ENCODE data around the gene HOXD8. TPM values are rescaled to one million over a fixed set of nuclear protein-coding genes. Genes with fewer than 3 reads are reported as not detected.
A peak's percentile ranks its signal among the peaks of the same experiment; 100 is the strongest.

HOXD8 gene
- total and polyA plus RNA-seq, 9 of the 15 experiments (the other 6 are each of a cell fraction or from before 2014, with no cell fraction given): 0.04 to 0.15 TPM; not detected in 7

DNA sequence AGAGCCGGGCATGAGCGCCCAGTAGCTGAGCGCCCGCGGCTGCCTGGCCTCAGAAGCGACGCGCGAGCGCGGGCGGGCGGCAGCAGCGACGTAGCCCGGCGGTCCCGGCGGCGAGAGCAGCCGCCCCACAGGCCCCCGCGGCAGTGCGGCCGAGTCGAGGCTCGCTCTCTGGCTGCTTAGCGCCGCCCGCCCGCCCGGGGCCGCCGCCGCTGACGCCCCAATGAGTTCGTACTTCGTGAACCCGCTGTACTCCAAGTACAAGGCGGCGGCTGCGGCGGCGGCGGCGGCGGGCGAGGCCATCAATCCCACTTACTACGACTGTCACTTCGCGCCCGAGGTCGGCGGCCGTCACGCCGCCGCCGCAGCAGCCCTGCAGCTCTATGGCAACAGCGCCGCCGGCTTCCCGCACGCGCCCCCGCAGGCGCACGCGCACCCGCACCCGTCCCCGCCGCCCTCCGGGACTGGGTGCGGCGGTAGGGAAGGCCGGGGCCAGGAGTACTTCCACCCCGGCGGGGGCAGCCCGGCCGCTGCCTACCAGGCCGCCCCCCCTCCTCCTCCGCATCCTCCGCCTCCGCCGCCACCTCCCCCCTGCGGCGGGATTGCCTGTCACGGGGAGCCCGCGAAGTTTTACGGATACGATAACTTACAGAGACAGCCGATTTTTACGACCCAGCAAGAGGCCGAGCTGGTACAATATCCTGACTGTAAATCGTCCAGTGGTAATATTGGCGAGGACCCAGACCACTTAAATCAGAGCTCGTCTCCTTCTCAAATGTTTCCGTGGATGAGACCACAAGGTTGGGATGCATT lies 847 bp downstream of the HOXD8 start:
- in situ Hi-C loops (cut with MboI): loop anchor here (25.0 kb wide), 2 partner anchors 682 to 1632 kb away; no protein-coding TSS in a partner anchor
- peaks cover 46 to 63% of the 10 kb centered on the region in 2 experiments for H3K27me3 ChIP-seq (ENCODE audit: control insufficient read depth in 2 of 2, insufficient read depth in 2 of 2, low read length in 2 of 2)
- peak; percentile 60 for TF ChIP-seq MEIS2 (IDR thresholded peaks at IDR 0.05; ENCODE audit: partially characterized antibody)
- TF ChIP-seq CXXC5 (CRISPR knock-in tag; IDR thresholded peaks at IDR 0.05): peak; percentile 80
- TF ChIP-seq ZNF263 (CRISPR knock-in tag; IDR thresholded peaks at IDR 0.05; ENCODE audit: borderline replicate concordance): no peak
- no peak for TF ChIP-seq JUN (IDR thresholded peaks at IDR 0.05; ENCODE audit: borderline replicate concordance, low read depth, low read length)
- no peak for TF ChIP-seq JUN (CRISPR knock-in tag; IDR thresholded peaks at IDR 0.05; ENCODE audit: borderline replicate concordance)
- TF ChIP-seq ATF7 (IDR thresholded peaks at IDR 0.05): 0 out of 2 replicates have a peak, but pooled peaks have one; percentile 14
- TF ChIP-seq MAZ (CRISPR knock-in tag; conservative IDR thresholded peaks at IDR 0.05 in 1 of 2, IDR thresholded peaks at IDR 0.05 in 1 of 2): peak in 1 of 2 experiments; percentile 60; a peak in 2 of 4 replicates
- TF ChIP-seq L3MBTL2 (IDR thresholded peaks at IDR 0.05): peak; percentile 91
- 0 out of 2 replicates have a peak, but pooled peaks have one; percentile 23 for TF ChIP-seq RB1 (IDR thresholded peaks at IDR 0.05; ENCODE audit: low read depth)
- TF ChIP-seq, protein P1, sequence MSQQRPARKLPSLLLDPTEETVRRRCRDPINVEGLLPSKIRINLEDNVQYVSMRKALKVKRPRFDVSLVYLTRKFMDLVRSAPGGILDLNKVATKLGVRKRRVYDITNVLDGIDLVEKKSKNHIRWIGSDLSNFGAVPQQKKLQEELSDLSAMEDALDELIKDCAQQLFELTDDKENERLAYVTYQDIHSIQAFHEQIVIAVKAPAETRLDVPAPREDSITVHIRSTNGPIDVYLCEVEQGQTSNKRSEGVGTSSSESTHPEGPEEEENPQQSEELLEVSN (IDR thresholded peaks at IDR 0.05; ENCODE audit: borderline replicate concordance in 1 of 2, extremely low read depth in 1 of 2, insufficient read depth in 1 of 2, insufficient read length in 1 of 2, low read depth in 1 of 2, low read length in 1 of 2, poor library complexity in 1 of 2, severe bottlenecking in 1 of 2): peak in 1 of 2 experiments; percentile 80
- no peak for TF ChIP-seq ZNF41 (CRISPR knock-in tag; conservative IDR thresholded peaks at IDR 0.05)
- peak; percentile 97 for TF ChIP-seq HNRNPLL (IDR thresholded peaks at IDR 0.05; ENCODE audit: low read depth, low read length, poor library complexity, severe bottlenecking)
- 0 out of 2 replicates have a peak, but pooled peaks have one; percentile 26 for TF ChIP-seq MTA3 (IDR thresholded peaks at IDR 0.05; ENCODE audit: borderline replicate concordance)
- TF ChIP-seq, protein P2, sequence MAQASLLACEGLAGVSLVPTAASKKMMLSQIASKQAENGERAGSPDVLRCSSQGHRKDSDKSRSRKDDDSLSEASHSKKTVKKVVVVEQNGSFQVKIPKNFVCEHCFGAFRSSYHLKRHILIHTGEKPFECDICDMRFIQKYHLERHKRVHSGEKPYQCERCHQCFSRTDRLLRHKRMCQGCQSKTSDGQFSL (CRISPR knock-in tag; IDR thresholded peaks at IDR 0.05): 0 out of 2 replicates have a peak, but pooled peaks have one; percentile 28
- TF ChIP-seq, protein P2 (tag; IDR thresholded peaks at IDR 0.05): no peak
- 0 out of 2 replicates have a peak, but pooled peaks have one; percentile 9 for TF ChIP-seq RFX1 (IDR thresholded peaks at IDR 0.05)
- TF ChIP-seq, protein P3, sequence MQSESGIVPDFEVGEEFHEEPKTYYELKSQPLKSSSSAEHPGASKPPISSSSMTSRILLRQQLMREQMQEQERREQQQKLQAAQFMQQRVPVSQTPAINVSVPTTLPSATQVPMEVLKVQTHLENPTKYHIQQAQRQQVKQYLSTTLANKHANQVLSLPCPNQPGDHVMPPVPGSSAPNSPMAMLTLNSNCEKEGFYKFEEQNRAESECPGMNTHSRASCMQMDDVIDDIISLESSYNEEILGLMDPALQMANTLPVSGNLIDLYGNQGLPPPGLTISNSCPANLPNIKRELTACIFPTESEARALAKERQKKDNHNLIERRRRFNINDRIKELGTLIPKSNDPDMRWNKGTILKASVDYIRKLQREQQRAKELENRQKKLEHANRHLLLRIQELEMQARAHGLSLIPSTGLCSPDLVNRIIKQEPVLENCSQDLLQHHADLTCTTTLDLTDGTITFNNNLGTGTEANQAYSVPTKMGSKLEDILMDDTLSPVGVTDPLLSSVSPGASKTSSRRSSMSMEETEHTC (IDR thresholded peaks at IDR 0.05): 0 out of 2 replicates have a peak, but pooled peaks have one; percentile 28
- TF ChIP-seq CTBP1 (IDR thresholded peaks at IDR 0.05; ENCODE audit: borderline replicate concordance): peak; percentile 86

More for the DNA sequence above, 847 bp downstream of the HOXD8 start:
- Histone ChIP-seq H3K9ac (ENCODE audit: insufficient read depth in 1 of 2, low read depth in 2 of 2, low read length in 2 of 2) (peak overlapping the region in 1 of 2 experiments; percentile 62; a peak in 2 of 4 replicates), H3K9me3 (replicated peaks; ENCODE audit: control insufficient read depth, insufficient read depth, low read depth, low read length) (no peaks in the 10 kb centered on the region), H3K4me3 (peak overlapping the region; percentile 27), H3K27ac (ENCODE audit: extremely low read depth, low read depth, low read length) (no peak overlapping the region), H3K9me1 (ENCODE audit: control insufficient read depth, insufficient read depth, low read length) (no peaks in the 10 kb centered on the region), H3K36me3 (ENCODE audit: control insufficient read depth, insufficient read depth, low read length) (no peaks in the 10 kb centered on the region), H3K79me2 (ENCODE audit: control insufficient read depth, insufficient read depth, low read length) (no peaks in the 10 kb centered on the region), H3K4me1 (replicated peaks in 1 of 2; ENCODE audit: control insufficient read depth in 2 of 2, insufficient read depth in 2 of 2, low read length in 2 of 2) (peaks cover 0 to 21% of the 10 kb centered on the region in 2 experiments; a peak in 2 of 5 replicates), H4K20me1 (replicated peaks; ENCODE audit: control insufficient read depth, insufficient read depth, low read length) (0 out of 2 replicates have a peak, but pooled peaks cover 5% of the 10 kb centered on the region), H3K4me2 (ENCODE audit: insufficient read depth, low read length) (peak overlapping the region; percentile 29), H2AFZ (ENCODE audit: low read depth, low read length) (peak overlapping the region; percentile 28; the same call in 1 of the 2 replicates)
- under 1% methylated on average over 46 of the region's 100 CpGs for WGBS (ENCODE audit: insufficient coverage, low coverage, missing lambda C conversion rate)
- CTCF ChIA-PET (ENCODE audit: low intra/inter-chr PET ratio): no interaction called here
- intact Hi-C loops (cut with micrococcal nuclease): no loop called here
- DNase-seq (ENCODE audit: extremely low read depth in 1 of 4, low spot score in 3 of 4) (peak; percentile 49 to 66 (median 61)), FAIRE-seq (no peak), ATAC-seq (peak; percentile 80)
- BruUV-seq (replicated peaks): no TSS peak
- POLR2A ChIA-PET: no interaction called here

Measured in K562 (cell line).